ENCODE measurements around the gene SURF6. TPM values are rescaled to one million over a fixed set of nuclear protein-coding genes. Genes with fewer than 3 reads are reported as not detected.

SURF6 gene
- total RNA-seq, 1 experiment from 2014 or later, result 56.3 TPM

GRCh38 chr9:133315997-133316396 lies 20.0 kb downstream of the SURF6 start:
- no peaks in the 10 kb centered on the region for H3K9me3 ChIP-seq (ENCODE audit: control insufficient read depth, low read depth, low read length)
- H3K27me3 ChIP-seq (ENCODE audit: insufficient read depth, low read length), result no peaks in the 10 kb centered on the region
- Mint-ChIP-seq H3K9me3 (peaks cover 0 to 3% of the 10 kb centered on the region in 2 experiments; a peak in 1 of 5 replicates), H3K27me3 (ENCODE audit: low read depth) (peaks cover 12% of the 10 kb centered on the region; the same call in 1 of the 2 replicates), H3K36me3 (ENCODE audit: insufficient read depth in 1 of 3, low read depth in 3 of 3) (no peaks in the 10 kb centered on the region), H3K27ac (no peak overlapping the region), H3K4me1 (no peaks in the 10 kb centered on the region), H3K4me3 (no peak overlapping the region)
- H4K5ac ChIP-seq (ENCODE audit: insufficient read length, low read depth, low read length), result no peak overlapping the region
- H2BK120ac ChIP-seq (ENCODE audit: low read depth, low read length, poor library complexity, severe bottlenecking), result no peak overlapping the region
- no peak for TF ChIP-seq CTCF (conservative IDR thresholded peaks at IDR 0.05)
- H3K79me2 ChIP-seq (ENCODE audit: insufficient read depth, low read length), result no peaks in the 10 kb centered on the region
- H3K18ac ChIP-seq (ENCODE audit: insufficient read length, low read depth, low read length), result no peak overlapping the region
- no peak overlapping the region for H3K27ac ChIP-seq (ENCODE audit: insufficient read length, low read depth, low read length)
- no CpG with 5 or more reads among the region's 2 CpGs for WGBS (ENCODE audit: extremely low coverage, insufficient read length, low lambda C conversion rate)
- no peak overlapping the region for H2BK15ac ChIP-seq (ENCODE audit: low read depth, low read length)
- no peak overlapping the region for H2BK12ac ChIP-seq (ENCODE audit: insufficient read length, low read depth, low read length)
- no peak overlapping the region for H2AK5ac ChIP-seq (ENCODE audit: insufficient read length, low read length)
- no peaks in the 10 kb centered on the region for H3K79me1 ChIP-seq (ENCODE audit: insufficient read depth, low read depth, low read length, poor library complexity, severe bottlenecking)
- no peaks in the 10 kb centered on the region for H3K23me2 ChIP-seq (ENCODE audit: insufficient read length, low read depth, low read length, poor library complexity, severe bottlenecking)
- H3K56ac ChIP-seq (ENCODE audit: insufficient read length, low read depth, low read length), result no peak overlapping the region
- H4K91ac ChIP-seq (ENCODE audit: insufficient read length, low read depth, low read length), result no peak overlapping the region
- H3T11ph ChIP-seq (ENCODE audit: low read length), result no peak overlapping the region
- no peaks in the 10 kb centered on the region; the same call in 1 of the 2 replicates for H3K4me1 ChIP-seq (ENCODE audit: insufficient read depth, low read length)
- no peak overlapping the region for H3K14ac ChIP-seq (ENCODE audit: insufficient read depth, low read length)
- no peak for DNase-seq
- H3K23ac ChIP-seq (ENCODE audit: insufficient read length, low read depth, low read length), result no peak overlapping the region
- H3K4ac ChIP-seq (ENCODE audit: low read depth, low read length), result no peak overlapping the region
- no peak overlapping the region for H2BK5ac ChIP-seq (ENCODE audit: insufficient read length, low read length)
- H4K20me1 ChIP-seq (ENCODE audit: control insufficient read depth, insufficient read depth, insufficient read length), result no peaks in the 10 kb centered on the region
- H2AFZ ChIP-seq (ENCODE audit: low read length), result no peak overlapping the region
- H2BK20ac ChIP-seq (ENCODE audit: low read depth, low read length, poor library complexity, severe bottlenecking), result no peak overlapping the region
- no peak overlapping the region for H4K8ac ChIP-seq (replicated peaks; ENCODE audit: insufficient read length, low read depth, low read length)
- H3K9ac ChIP-seq (ENCODE audit: extremely low read depth, insufficient read length, low read length), result no peak overlapping the region
- H3K4me2 ChIP-seq (ENCODE audit: insufficient read depth, insufficient read length, low read length), result no peak overlapping the region

All from H9 (cell line).